OCI-LY1 (cell line): Measurements from ENCODE around the gene COL12A1.

ENCODE experiments used
- EZH2 ChIP-seq: fragments of 200-600 bp; sonication (generic), shearing (Covaris generic); IDR thresholded peaks from 2 replicates; pipeline ENCODE4 v1.8.0; 2017; ENCODE audit warnings: borderline replicate concordance, mixed run types, mild to moderate bottlenecking, antibody characterized with exemption, low read length, moderate library complexity, mixed read lengths
- TF ChIP-seq, protein P1 (sequence below): fragments of 200-600 bp; sonication (generic), shearing (Covaris generic); IDR thresholded peaks from 2 replicates; pipeline ENCODE4 v1.5.1; 2017; ENCODE audit warnings: mild to moderate bottlenecking, antibody characterized with exemption, low read length, moderate library complexity, mixed read lengths

DNA sequence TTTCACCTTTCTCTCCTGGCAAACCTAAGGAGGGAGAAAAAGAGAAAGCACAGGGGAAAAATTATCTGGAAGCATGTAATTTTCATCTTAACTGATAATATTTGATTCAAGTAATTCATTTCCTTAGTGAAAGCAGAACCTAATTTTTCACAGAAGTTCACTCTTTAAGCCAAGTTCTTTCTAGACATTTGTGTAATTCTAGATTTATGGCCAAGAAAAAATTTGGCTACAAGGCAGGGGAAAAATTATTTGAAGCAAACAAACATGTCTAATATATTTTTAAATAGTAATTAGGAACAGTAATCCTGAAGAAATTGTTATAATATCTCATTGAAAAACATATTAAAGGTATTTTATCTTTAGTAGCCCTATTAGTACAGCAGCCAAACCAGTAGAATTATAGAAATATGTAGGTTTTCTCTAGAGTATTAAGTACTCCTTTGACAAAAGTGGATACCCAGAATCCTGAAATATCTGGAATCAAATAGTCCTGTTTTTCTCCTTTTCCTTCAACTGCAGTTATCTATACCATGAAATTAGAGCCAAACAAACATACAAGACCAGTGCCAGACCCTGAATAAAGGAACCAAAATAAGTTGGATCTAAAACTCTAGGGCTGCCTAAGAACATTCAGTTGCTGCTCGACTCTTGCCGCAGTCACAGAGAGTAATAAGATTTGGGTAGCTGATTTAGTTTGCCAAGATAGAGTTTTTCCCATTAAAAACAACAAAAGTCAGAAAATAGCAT, 116.5 kb downstream of the COL12A1 start:
- TF ChIP-seq, protein P1, sequence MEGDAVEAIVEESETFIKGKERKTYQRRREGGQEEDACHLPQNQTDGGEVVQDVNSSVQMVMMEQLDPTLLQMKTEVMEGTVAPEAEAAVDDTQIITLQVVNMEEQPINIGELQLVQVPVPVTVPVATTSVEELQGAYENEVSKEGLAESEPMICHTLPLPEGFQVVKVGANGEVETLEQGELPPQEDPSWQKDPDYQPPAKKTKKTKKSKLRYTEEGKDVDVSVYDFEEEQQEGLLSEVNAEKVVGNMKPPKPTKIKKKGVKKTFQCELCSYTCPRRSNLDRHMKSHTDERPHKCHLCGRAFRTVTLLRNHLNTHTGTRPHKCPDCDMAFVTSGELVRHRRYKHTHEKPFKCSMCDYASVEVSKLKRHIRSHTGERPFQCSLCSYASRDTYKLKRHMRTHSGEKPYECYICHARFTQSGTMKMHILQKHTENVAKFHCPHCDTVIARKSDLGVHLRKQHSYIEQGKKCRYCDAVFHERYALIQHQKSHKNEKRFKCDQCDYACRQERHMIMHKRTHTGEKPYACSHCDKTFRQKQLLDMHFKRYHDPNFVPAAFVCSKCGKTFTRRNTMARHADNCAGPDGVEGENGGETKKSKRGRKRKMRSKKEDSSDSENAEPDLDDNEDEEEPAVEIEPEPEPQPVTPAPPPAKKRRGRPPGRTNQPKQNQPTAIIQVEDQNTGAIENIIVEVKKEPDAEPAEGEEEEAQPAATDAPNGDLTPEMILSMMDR, result no peak
- TF ChIP-seq EZH2, result no peak
